RWPE2 (cell line): ENCODE measurements around the gene SHMT2.

ENCODE experiments used
- ATAC-seq: fragments of 200-7000 bp; cut with Tn5 transposase; 3 replicates; pipeline ENCODE4 v1.9.1; 2021; ENCODE audit warnings: low read depth
- DNase-seq: peaks from one replicate; pipeline ENCODE4 v3.0.0-alpha.2; 2020; ENCODE audit warnings: low spot score
- H3K27ac ChIP-seq: fragments of 450-650 bp; 2 replicates; pipeline ENCODE4 v1.5.1; 2017; ENCODE audit warnings: mild to moderate bottlenecking; ENCODE audit not compliant: poor library complexity, severe bottlenecking
- H3K27me3 ChIP-seq: fragments of 250-450 bp; sonication (Bioruptor Pico); 2 replicates; pipeline ENCODE4 v1.5.1; 2021; ENCODE audit warnings: mild to moderate bottlenecking, moderate library complexity; ENCODE audit not compliant: insufficient read depth, poor library complexity, severe bottlenecking
- H3K36me3 ChIP-seq: fragments of 250-450 bp; sonication (Bioruptor Pico); 2 replicates; pipeline ENCODE4 v1.5.1; 2020; ENCODE audit warnings: low read depth, mild to moderate bottlenecking, moderate library complexity
- H3K4me1 ChIP-seq: fragments of 250-450 bp; sonication (Bioruptor Pico); 2 replicates; pipeline ENCODE4 v1.5.1; 2021; ENCODE audit warnings: mild to moderate bottlenecking, moderate library complexity; ENCODE audit not compliant: insufficient read depth, poor library complexity, severe bottlenecking
- H3K4me3 ChIP-seq: fragments of 250-450 bp; sonication (Bioruptor Pico); 2 replicates; pipeline ENCODE4 v1.5.1; 2021; ENCODE audit warnings: mild to moderate bottlenecking, moderate library complexity; ENCODE audit not compliant: severe bottlenecking
- H3K9me3 ChIP-seq: fragments of 250-450 bp; sonication (Bioruptor Pico); 2 replicates; pipeline ENCODE4 v1.5.1; 2021; ENCODE audit warnings: mild to moderate bottlenecking, moderate library complexity; ENCODE audit not compliant: severe bottlenecking
- CTCF ChIP-seq: fragments of 450-650 bp; IDR thresholded peaks from one replicate; pipeline ENCODE4 v1.5.1; 2017; ENCODE audit warnings: mild to moderate bottlenecking, moderate library complexity; ENCODE audit not compliant: poor library complexity, severe bottlenecking

Gene SHMT2

DNA sequence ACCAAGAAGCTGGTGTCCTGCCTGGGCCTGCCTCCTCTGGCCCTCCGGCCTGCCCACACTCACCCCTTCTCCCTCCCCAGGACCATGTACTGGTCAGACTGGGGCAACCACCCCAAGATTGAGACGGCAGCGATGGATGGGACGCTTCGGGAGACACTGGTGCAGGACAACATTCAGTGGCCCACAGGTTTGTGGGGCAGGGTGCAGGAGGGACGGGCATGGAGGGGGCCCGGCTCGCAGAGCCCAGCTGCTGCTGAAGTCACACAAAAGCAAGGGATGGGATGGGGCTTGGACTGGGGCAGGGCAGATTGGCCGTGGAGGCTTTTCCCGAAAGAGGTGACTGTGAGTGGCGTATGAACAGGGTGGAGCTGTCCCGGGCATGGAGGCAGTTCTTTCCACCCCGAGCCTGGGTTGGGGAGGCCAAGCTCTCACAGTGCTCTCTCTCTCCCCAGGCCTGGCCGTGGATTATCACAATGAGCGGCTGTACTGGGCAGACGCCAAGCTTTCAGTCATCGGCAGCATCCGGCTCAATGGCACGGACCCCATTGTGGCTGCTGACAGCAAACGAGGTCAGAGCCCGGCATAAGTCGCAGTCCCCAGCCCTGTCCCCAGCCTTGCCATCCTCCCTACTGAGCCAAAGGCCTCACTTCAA, 20.8 kb upstream of the SHMT2 start:
- no peak for ATAC-seq
- H3K36me3 ChIP-seq: no peaks in the 10 kb centered on the region
- H3K27ac ChIP-seq: no peak overlapping the region
- no peaks in the 10 kb centered on the region for H3K4me1 ChIP-seq
- TF ChIP-seq CTCF: no peak
- H3K9me3 ChIP-seq: no peaks in the 10 kb centered on the region
- no peaks in the 10 kb centered on the region for H3K27me3 ChIP-seq
- no peak overlapping the region for H3K4me3 ChIP-seq
- no peak for DNase-seq

- H3K9me3 ChIP-seq: no peaks in the 10 kb centered on the region
- H3K27me3 ChIP-seq: peaks cover 6% of the 10 kb centered on the region
- H3K27ac ChIP-seq: no peak overlapping the region
- ATAC-seq (no peak), DNase-seq (no peak)
- no peak overlapping the region for H3K4me3 ChIP-seq
- H3K36me3 ChIP-seq: no peaks in the 10 kb centered on the region
- TF ChIP-seq CTCF: no peak
- H3K4me1 ChIP-seq: no peaks in the 10 kb centered on the region
Measured at GRCh38 chr12:57209916-57210315, 19.6 kb upstream of the SHMT2 start.

- Histone ChIP-seq H3K9me3 (no peaks in the 10 kb centered on the region), H3K27ac (no peak overlapping the region), H3K27me3 (peaks cover 11% of the 10 kb centered on the region), H3K4me1 (no peaks in the 10 kb centered on the region), H3K36me3 (no peaks in the 10 kb centered on the region), H3K4me3 (no peak overlapping the region)
- DNase-seq (no peak), ATAC-seq (no peak)
- no peak for TF ChIP-seq CTCF
Measured at GRCh38 chr12:57210461-57210860, 19.1 kb upstream of the SHMT2 start.

GRCh38 chr12:57210926-57211692, 18.4 kb upstream of the SHMT2 start:
- H3K27ac ChIP-seq: no peak overlapping the region

More at GRCh38 chr12:57210926-57211692, 18.4 kb upstream of the SHMT2 start:
- DNase-seq (no peak), ATAC-seq (no peak)
- Histone ChIP-seq H3K9me3 (no peaks in the 10 kb centered on the region), H3K4me3 (no peak overlapping the region), H3K27me3 (peaks cover 18% of the 10 kb centered on the region), H3K36me3 (no peaks in the 10 kb centered on the region), H3K4me1 (no peaks in the 10 kb centered on the region)
- no peak for TF ChIP-seq CTCF
